ENCODE measurements around the gene C1orf198. TPM values are rescaled to one million over a fixed set of nuclear protein-coding genes. Genes with fewer than 3 reads are reported as not detected.

C1orf198 gene
- total RNA-seq, 1 donor from 2014 or later: 43.1 TPM

DNA sequence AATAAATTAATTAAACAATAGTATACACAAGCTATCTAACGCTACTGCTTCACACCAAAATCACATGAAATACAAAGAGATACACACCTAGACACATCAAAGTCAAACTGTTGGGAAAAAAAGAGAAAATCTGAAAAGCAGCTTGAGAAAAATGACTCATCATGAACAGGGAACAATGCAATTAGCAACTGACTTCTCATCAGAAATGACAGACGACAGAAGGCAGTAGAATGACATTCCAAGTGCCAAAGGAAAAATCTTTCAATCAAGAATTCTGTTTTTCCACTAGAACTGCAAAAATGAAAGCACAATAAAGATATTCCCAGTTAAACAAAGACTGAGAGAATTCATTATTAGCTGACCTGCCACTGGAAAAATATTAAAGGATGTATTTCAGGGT, 63.9 kb downstream of the C1orf198 start:
- no peak for ATAC-seq (ENCODE audit: poor library complexity)
- DNase-seq: no peak
- intact Hi-C loops (cut with DNase I): no loop called here

DNA sequence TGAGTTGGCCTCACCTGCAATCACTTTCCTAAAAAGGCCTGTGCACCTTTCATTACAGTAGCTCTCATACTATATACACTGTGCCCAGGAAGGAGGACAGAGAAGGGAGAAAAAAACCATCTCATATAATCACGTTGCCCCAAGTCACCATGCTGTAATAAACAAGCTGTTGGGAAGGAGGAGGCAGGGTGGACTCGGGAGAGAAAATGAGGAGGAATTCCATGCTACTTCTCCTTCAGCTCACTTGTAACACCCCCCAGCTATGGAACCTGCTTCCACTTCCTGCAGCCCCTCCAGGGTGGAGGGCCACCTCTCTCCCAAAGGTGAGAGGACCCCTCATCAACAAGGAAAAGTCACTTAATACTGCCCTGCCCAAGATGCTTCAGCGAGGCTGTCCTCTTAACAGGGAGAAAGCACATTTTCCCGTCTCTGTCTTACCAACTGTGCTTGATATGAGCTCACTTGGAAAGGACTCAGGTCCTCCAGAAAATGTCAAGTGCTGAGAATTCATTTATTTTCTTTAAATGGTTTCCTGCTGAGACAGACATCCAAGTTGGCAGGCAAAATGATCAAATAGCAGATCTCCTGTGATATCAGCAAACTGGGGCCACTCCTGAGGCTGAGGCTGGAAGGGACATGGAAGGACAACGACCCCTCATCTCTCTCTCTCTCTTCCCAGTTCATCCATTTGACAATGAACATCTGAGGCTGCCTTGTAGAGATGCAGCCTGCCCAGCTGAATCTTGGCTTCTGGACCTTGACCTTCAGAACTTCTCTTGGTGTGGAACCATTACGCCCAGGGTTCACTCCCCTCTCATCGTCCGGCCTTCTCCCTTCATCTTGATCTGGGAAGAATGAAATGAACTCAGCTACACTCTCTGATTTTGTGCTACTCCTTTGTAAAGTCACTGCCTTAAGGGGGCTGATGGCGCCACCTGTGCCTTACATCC, 67.2 kb downstream of the C1orf198 start:
- ATAC-seq (ENCODE audit: poor library complexity) (no peak), DNase-seq (no peak)
- intact Hi-C loops (cut with DNase I): no loop called here

DNA sequence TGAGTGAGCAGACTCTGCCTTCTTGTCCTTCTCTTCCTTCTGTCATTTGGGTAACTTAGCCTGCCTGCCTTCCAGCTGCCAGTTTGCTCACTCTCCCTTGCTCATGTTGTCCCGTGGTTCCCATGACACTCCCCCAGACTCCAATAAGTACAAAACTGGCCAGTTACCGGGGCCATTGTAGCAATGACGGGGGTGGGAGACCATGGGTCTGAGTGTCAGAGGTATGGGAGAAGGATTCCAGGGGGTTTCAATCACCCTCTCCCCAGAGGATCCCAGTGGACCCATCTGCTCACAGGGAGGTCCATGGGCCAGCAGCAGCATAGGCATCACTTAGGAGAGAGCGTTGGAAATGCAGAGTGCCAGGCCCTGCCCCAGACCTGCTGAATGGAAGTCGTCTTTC, 69.8 kb downstream of the C1orf198 start:
- DNase-seq: no peak
- intact Hi-C loops (cut with DNase I): loop anchor here (1.0 to 10.0 kb wide), 2 partner anchors 119 to 416 kb away; no protein-coding TSS in a partner anchor
- ATAC-seq (ENCODE audit: poor library complexity): no peak

DNA sequence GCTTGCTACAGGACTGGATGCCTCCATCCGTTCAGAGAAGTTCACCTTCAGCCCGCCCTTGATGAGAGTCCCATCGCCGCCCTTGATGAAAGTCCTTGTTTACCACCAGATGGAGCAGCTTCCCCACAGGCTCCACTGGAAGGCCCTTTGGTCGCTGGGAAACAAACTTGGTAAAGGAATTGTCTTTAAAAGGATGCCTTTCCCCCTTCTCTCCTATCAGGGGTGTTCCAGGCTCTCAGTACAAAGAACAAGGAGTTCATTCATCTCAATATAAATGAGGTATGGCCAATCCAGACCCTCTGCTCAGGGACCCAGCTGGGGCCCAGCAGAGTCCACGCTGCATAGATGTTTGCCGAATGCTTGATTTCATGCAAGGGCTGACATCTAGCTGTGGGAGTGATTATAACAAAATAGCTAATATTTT, 70.4 kb downstream of the C1orf198 start:
- ATAC-seq (ENCODE audit: poor library complexity) (peak; percentile 96), DNase-seq (no peak)
- intact Hi-C loops (cut with DNase I): loop anchor here (1.0 to 10.0 kb wide), 2 partner anchors 119 to 417 kb away; no protein-coding TSS in a partner anchor

- DNase-seq (no peak), ATAC-seq (ENCODE audit: poor library complexity) (no peak)
Observed at GRCh38 chr1:230797376-230797920, 70.9 kb downstream of the C1orf198 start.

GRCh38 chr1:230796626-230797025, 71.7 kb downstream of the C1orf198 start:
- intact Hi-C loops (cut with DNase I): loop anchor here (10.0 kb wide), 1 partner anchor 418 kb away; no protein-coding TSS in a partner anchor
- DNase-seq (no peak), ATAC-seq (ENCODE audit: poor library complexity) (no peak)

More at GRCh38 chr1:230797376-230797920, 70.9 kb downstream of the C1orf198 start:
- intact Hi-C loops (cut with DNase I): loop anchor here (10.0 kb wide), 1 partner anchor 417 kb away; no protein-coding TSS in a partner anchor

DNA sequence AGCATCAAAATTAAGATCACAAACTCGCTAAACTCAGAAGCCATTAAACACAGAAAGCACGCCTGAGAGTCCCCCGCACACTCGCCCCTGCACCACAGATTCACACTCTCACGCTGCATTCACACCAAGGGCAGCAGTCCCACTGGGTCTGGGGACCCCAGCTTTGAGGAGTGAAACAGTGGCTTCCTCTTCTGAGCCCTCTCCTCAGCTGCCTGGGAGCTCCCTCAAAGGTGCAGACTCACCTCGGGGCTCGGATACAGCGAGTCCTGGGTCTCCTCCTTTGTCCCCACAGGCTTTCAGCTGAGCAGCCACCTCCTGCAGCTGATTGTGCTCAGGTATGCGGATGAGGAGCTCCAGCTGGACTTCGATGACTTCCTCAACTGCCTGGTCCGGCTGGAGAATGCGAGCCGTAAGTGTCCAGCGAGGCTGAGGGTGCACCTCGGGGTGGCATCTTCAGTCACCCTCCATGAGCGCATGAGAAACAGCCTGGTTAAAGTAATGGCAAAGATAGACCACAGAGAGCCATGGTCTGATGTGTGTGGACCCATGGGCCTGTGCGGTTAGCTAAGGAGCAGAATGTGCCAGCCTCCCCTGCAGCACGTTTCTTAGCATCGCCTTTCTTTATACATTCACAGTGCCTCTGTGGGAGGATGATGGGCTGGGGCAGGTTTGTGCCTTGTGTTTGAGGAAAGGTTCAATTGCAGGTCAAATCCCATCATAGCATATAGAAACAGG, 73.3 kb downstream of the C1orf198 start:
- DNase-seq (no peak), ATAC-seq (ENCODE audit: poor library complexity) (no peak)
- intact Hi-C loops (cut with DNase I): loop anchor here (10.0 kb wide), 1 partner anchor 420 kb away; no protein-coding TSS in a partner anchor

DNA sequence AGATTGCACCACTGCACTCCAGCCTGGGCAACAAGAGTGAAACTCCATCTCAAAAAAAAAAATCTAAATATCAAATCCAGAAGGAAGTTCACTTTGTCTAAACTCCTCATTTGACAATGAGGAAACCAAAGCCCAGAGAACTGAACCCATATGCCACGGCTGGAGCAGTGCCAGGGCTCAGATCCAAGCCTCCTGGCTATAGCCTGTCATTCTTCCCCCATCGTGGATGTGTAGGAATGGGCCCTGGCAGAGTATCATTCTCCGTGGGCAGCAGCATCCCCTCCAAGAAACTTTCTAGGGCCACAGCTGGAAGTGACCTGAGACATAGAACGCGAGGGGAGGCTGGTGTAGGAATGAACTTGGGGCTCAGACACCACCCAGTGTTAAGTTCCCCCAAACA, 73.9 kb downstream of the C1orf198 start:
- DNase-seq (no peak), ATAC-seq (ENCODE audit: poor library complexity) (no peak)
- intact Hi-C loops (cut with DNase I): loop anchor here (10.0 kb wide), 1 partner anchor 420 kb away; no protein-coding TSS in a partner anchor

- ATAC-seq (ENCODE audit: poor library complexity): no peak
- no peak for DNase-seq
- intact Hi-C loops (cut with DNase I): loop anchor here (10.0 kb wide), 1 partner anchor 421 kb away; no protein-coding TSS in a partner anchor
Observed at GRCh38 chr1:230793463-230793745, 74.9 kb downstream of the C1orf198 start.

DNA sequence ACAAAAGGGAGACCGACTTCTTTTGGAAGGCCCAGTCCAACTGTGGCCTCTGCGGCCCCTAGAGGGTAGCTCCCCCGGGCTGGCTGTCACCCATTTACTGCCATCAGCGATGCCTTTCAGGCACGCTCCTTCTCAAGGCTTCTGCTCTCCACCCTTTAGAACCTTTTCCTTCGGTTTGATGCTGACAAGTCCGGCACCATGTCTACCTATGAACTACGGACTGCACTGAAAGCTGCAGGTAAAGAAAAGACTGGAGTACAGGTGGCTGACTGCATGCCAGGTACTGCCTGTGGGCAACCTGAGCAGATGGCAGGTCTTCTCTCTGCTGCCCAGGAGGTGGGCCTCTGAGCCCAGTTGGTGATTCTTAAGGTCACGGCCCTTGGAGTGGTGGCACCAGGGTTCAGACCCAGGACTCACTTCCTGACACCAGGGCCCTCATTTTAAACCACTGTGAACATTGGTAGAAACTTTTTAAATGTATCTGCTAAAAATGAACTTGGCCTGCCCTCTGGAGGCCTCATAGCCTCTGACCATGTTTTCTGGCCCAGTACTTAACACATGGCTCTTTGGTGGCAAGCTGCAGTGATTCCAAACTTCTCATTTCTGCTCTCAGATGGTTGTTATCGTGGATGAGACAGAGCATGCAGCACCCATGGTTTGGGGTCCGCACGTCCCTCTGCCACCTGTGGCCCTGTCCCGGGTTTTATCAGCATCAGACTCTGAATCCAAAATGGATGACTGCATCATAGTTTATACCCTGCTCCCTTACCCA, 75.4 kb downstream of the C1orf198 start:
- intact Hi-C loops (cut with DNase I): loop anchor here (10.0 kb wide), 1 partner anchor 422 kb away; no protein-coding TSS in a partner anchor
- no peak for DNase-seq
- no peak for ATAC-seq (ENCODE audit: poor library complexity)

GRCh38 chr1:230791986-230792564, 76.2 kb downstream of the C1orf198 start:
- ATAC-seq (ENCODE audit: poor library complexity) (no peak), DNase-seq (no peak)
- intact Hi-C loops (cut with DNase I): loop anchor here (10.0 kb wide), 1 partner anchor 423 kb away; no protein-coding TSS in a partner anchor

- DNase-seq (no peak), ATAC-seq (ENCODE audit: poor library complexity) (no peak)
- intact Hi-C loops (cut with DNase I): loop anchor here (10.0 kb wide), 1 partner anchor 425 kb away; no protein-coding TSS in a partner anchor
Observed at GRCh38 chr1:230790026-230790425, 78.3 kb downstream of the C1orf198 start.

- intact Hi-C loops (cut with DNase I): no loop called here
- DNase-seq (no peak), ATAC-seq (ENCODE audit: poor library complexity) (no peak)
Observed at GRCh38 chr1:230788561-230789275, 79.6 kb downstream of the C1orf198 start.

DNA sequence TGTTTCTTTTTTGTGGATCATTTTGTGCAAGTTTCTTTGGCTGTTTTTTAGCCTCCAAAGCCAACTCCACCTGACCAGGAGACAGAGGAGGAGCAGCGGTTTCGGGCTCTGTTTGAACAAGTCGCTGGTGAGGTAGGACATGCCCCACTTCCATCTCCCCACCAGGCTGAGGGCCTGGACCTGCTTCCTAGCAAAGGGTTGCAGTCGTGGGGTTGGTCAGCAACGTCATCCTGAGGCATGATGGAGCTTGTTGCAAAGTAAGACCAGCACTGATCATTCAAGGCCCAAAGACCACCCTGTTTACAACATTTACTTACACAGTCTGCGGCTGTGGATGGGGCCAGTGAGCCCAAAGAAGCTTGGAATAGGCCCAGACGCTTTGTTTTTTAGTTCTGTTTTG, 80.8 kb downstream of the C1orf198 start:
- intact Hi-C loops (cut with DNase I): no loop called here
- ATAC-seq (ENCODE audit: poor library complexity): no peak

More for the DNA sequence above, 80.8 kb downstream of the C1orf198 start:
- DNase-seq: no peak

Data from Right ventricle myocardium superior (tissue), 1 donor.